Left ventricle myocardium inferior (tissue), 1 donor: ENCODE results near the gene BID. TPM values are rescaled to one million over a fixed set of nuclear protein-coding genes. Genes with fewer than 3 reads are reported as not detected.
A peak's percentile ranks its signal among the peaks of the same experiment; 100 is the strongest.

Source experiments
- DNase-seq: peaks from one replicate; pipeline ENCODE4 v3.0.0-alpha.2; 2020
- H3K27ac ChIP-seq: fragments of 200-600 bp; replicated peaks from 2 replicates; pipeline ENCODE4 v1.8.0; 2021
- H3K27me3 ChIP-seq: fragments of 200-600 bp; 2 replicates; pipeline ENCODE4 v1.8.0; 2021; ENCODE audit warnings: low read depth
- H3K36me3 ChIP-seq: fragments of 200-600 bp; 2 replicates; pipeline ENCODE4 v1.8.0; 2021
- H3K4me1 ChIP-seq: fragments of 200-600 bp; 2 replicates; pipeline ENCODE4 v1.8.0; 2021
- H3K4me3 ChIP-seq: fragments of 200-600 bp; 2 replicates; pipeline ENCODE4 v1.8.0; 2021; ENCODE audit warnings: mild to moderate bottlenecking, moderate library complexity
- H3K9me3 ChIP-seq: fragments of 200-600 bp; replicated peaks from 2 replicates; pipeline ENCODE4 v1.8.0; 2021
- CTCF ChIP-seq: fragments of 200-600 bp; IDR thresholded peaks from 2 replicates; pipeline ENCODE4 v1.8.0; 2021; ENCODE audit warnings: antibody characterized with exemption, mild to moderate bottlenecking, borderline replicate concordance
- intact Hi-C: fragments of 100-400 bp; cut with micrococcal nuclease; formaldehyde crosslinking; loops from one replicate; pipeline ENCODE4 v1.11.0; 2022
- long read RNA-seq: library from polyadenylated mRNA; unstranded; transcript quantifications from one replicate; pipeline ENCODE4 v2.0.0, GENCODE V29; 2021
- total RNA-seq: library from RNA; stranded (reverse); fragmentation: NEBNext Ultra II Directional; extraction: Animal tissue kit (Norgen Biotek cat#: 25700); gene quantifications from one replicate; pipeline ENCODE4 v1.2.1, GENCODE V29; 2021
- donor health status: DM: no; HTN: yes; CAD: no; lungs with severe emphysema.

Gene BID
- total RNA-seq: 14.5 TPM
- long read RNA-seq, transcript BID-215 (6 exons, 2,199 nt): major isoform, 18 of 26 reads
- long read RNA-seq, partial matches to known transcripts: 1 of 26 reads
- long read RNA-seq, other reads (novel, unspliced or antisense): 2 of 26 reads

DNA sequence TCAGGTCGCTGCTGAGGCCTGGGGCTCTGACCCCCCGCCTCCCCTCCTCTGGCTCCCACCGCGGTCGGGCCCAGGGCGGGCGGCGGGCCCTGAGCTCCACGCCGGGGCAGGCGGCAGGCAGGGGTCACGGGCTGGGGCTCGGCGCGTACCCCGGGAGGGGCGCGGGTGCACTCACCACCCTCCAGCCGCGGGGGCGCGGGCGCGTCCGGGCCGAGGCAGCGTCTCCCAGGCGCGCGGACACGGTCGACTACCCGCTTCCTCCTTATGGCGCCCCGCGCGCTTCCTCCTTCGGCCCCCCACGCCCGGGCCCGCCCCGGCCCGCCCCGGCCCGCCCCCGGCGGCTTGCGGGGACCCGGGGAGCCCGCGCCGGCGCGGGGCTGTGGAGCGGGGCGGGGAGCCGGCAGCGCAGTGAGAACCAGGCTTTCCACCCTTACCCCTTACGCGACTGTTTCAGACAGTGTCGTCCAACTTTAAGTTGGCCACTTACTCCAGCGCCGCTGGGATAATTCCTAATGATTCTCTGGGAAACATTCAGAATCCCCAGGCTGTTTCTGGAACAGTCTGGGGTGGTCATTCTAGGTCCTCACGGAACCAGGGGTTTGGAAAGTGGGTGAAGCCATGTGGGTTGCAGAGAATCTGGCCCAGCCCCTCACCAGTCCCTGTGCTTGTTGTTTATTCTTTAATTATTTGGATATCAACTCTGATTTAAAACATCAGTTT, at the start of gene BID:
TSS of gene BID (minus strand) at position 264 of the 720 bp plus-strand sequence. CDS start 24,353 bp downstream, outside the sequence.
- peak within 1 kb of the TSS; percentile 88 for H3K4me3 ChIP-seq
- no peaks in the 10 kb centered on the region for H3K9me3 ChIP-seq
- H3K27ac ChIP-seq: peak within 1 kb of the TSS; percentile 81
- H3K36me3 ChIP-seq: no peaks in the 10 kb centered on the region
- peak; percentile 68 for DNase-seq
- TF ChIP-seq CTCF: no peak
- no peaks in the 10 kb centered on the region for H3K27me3 ChIP-seq
- intact Hi-C loops: no loop called here
- peaks cover 27% of the 10 kb centered on the region for H3K4me1 ChIP-seq

DNA sequence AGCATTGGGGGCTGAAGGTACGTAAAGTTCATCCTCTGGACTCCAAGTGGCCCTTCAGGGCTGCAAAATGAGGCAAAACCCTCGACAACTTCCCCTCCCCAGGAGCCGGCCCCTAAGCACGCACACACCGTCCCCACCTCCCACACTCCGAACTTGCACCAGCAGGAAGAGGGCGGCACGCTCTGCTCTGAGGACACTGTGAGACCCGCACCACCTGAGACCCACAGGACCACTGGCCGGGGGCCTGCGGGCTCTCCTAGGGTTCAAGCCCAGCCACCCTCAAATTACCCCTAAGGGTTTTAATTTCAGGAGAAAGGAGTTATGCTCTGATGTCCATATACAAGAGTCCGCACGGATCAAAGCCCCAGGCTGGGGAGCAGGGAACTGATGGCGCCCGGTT, 49.7 kb upstream of the BID start:
- Histone ChIP-seq H3K27ac (peak overlapping the region; percentile 58), H3K36me3 (peaks cover 58% of the 10 kb centered on the region), H3K4me3 (no peak overlapping the region), H3K27me3 (no peaks in the 10 kb centered on the region), H3K9me3 (no peaks in the 10 kb centered on the region), H3K4me1 (peaks cover 26% of the 10 kb centered on the region)
- intact Hi-C loops: no loop called here
- no peak for TF ChIP-seq CTCF
- no peak for DNase-seq

- no peak for DNase-seq
- Histone ChIP-seq H3K9me3 (no peaks in the 10 kb centered on the region), H3K4me3 (no peak overlapping the region), H3K36me3 (peaks cover 64% of the 10 kb centered on the region), H3K27ac (no peak overlapping the region), H3K4me1 (peaks cover 19% of the 10 kb centered on the region), H3K27me3 (no peaks in the 10 kb centered on the region)
- TF ChIP-seq CTCF: no peak
- intact Hi-C loops: no loop called here
These were observed 49.0 kb upstream of the BID start for GRCh38 chr22:17823226-17823625.

DNA sequence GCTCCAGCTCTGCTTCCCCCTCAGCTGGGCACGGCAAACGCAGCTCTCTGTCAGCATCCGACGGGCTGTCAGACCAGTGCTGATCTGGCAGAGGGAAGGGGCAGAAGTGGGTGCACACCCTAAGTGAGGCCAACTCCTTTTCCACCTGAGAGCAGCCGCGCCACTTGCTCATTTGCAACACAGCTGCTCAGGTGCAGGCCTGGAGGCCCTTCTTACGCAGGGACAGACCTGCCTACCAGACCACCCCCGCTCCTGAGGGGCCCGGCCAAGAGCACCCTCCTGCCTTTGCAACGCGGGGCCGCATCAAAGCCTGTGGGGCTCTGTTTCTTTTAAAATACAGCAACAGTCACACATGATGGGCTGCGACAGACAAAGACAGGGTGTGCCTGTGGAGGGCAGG, 47.8 kb upstream of the BID start:
- Histone ChIP-seq H3K27ac (no peak overlapping the region), H3K27me3 (no peaks in the 10 kb centered on the region), H3K4me1 (peaks cover 15% of the 10 kb centered on the region), H3K9me3 (no peaks in the 10 kb centered on the region), H3K36me3 (peaks cover 65% of the 10 kb centered on the region), H3K4me3 (no peak overlapping the region)
- no peak for TF ChIP-seq CTCF
- intact Hi-C loops: no loop called here
- no peak for DNase-seq

- H3K9me3 ChIP-seq: no peaks in the 10 kb centered on the region
- no peaks in the 10 kb centered on the region for H3K27me3 ChIP-seq
- TF ChIP-seq CTCF: no peak
- H3K36me3 ChIP-seq: peaks cover 66% of the 10 kb centered on the region
- H3K27ac ChIP-seq: no peak overlapping the region
- H3K4me3 ChIP-seq: no peak overlapping the region
- intact Hi-C loops: no loop called here
- DNase-seq: no peak
- peaks cover 15% of the 10 kb centered on the region for H3K4me1 ChIP-seq
These were observed 46.7 kb upstream of the BID start for GRCh38 chr22:17820879-17821439.
